Common myeloid progenitor, CD34-positive (primary cell): Measurements from ENCODE around the gene COL28A1.
A peak's percentile ranks its signal among the peaks of the same experiment; 100 is the strongest.

ENCODE experiments used
- CTCF ChIA-PET: fragments of 350-600 bp; sonication (Branson Sonifier 250); formaldehyde crosslinking; loops from one replicate; lab custom pipeline; 2021; ENCODE audit warnings: antibody characterized with exemption; lab: Charles Lee
- POLR2A ChIA-PET: fragments of 350-600 bp; sonication (Branson Sonifier 250); formaldehyde crosslinking; loops from one replicate; lab custom pipeline; 2021; ENCODE audit warnings: antibody characterized with exemption; lab: Charles Lee
- DNase-seq, 3 donors: peaks; one replicate each; pipeline versions ENCODE4 v3.0.0 to v3.0.0-alpha.2; 2013
- H3K27ac ChIP-seq, 2 experiments: 1 replicate in 1 of 2; 2 replicates in 1 of 2; pipeline ENCODE4 v1.7.0; 2013; ENCODE audit warnings: inconsistent platforms in 2 of 2, low read length in 2 of 2, mild to moderate bottlenecking in 2 of 2, low read depth in 1 of 2, moderate library complexity in 1 of 2; ENCODE audit not compliant: severe bottlenecking in 2 of 2, insufficient read depth in 1 of 2, poor library complexity in 1 of 2
- H3K27me3 ChIP-seq, 5 experiments: replicated peaks in 2 of 5; 1 replicate in 3 of 5; 2 replicates in 2 of 5; pipeline versions ENCODE4 v1.6.1 to v1.7.0; 2013; ENCODE audit warnings: low read length in 4 of 5, mild to moderate bottlenecking in 2 of 5, moderate library complexity in 2 of 5, inconsistent platforms in 1 of 5; ENCODE audit not compliant: insufficient read depth in 5 of 5, control insufficient read depth in 4 of 5
- H3K36me3 ChIP-seq, 4 experiments: 1 replicate in 2 of 4; 2 replicates in 2 of 4; pipeline versions ENCODE4 v1.6.1 to v1.7.0; 2013; ENCODE audit warnings: low read length in 3 of 4, control low read depth in 1 of 4, mild to moderate bottlenecking in 1 of 4; ENCODE audit not compliant: control insufficient read depth in 4 of 4, insufficient read depth in 4 of 4
- H3K4me1 ChIP-seq, 4 experiments: 1 replicate in 3 of 4; 2 replicates in 1 of 4; pipeline versions ENCODE4 v1.6.1 to v1.7.1; 2013; ENCODE audit warnings: low read length in 3 of 4, mild to moderate bottlenecking in 3 of 4, control low read depth in 1 of 4, inconsistent platforms in 1 of 4, moderate library complexity in 1 of 4; ENCODE audit not compliant: control insufficient read depth in 4 of 4, insufficient read depth in 4 of 4; ENCODE audit errors: control extremely low read depth in 1 of 4
- H3K4me3 ChIP-seq, 7 experiments: 1 replicate in 4 of 7; 2 replicates in 3 of 7; pipeline versions ENCODE4 v1.5.1 to v1.7.0; 2013; ENCODE audit warnings: mild to moderate bottlenecking in 7 of 7, low read length in 6 of 7, moderate library complexity in 6 of 7, inconsistent platforms in 2 of 7, low read depth in 2 of 7, control low read depth in 1 of 7; ENCODE audit not compliant: insufficient read depth in 4 of 7, control insufficient read depth in 1 of 7; ENCODE audit errors: extremely low read depth in 1 of 7
- H3K9me3 ChIP-seq, 5 experiments: 1 replicate in 4 of 5; 2 replicates in 1 of 5; pipeline versions ENCODE4 v1.6.1 to v1.7.1; 2013; ENCODE audit warnings: low read length in 4 of 5, mild to moderate bottlenecking in 2 of 5, inconsistent platforms in 1 of 5, low read depth in 1 of 5, moderate library complexity in 1 of 5; ENCODE audit not compliant: control insufficient read depth in 4 of 5, insufficient read depth in 2 of 5; ENCODE audit errors: control extremely low read depth in 1 of 5
- WGBS: methylation state at CpG from one replicate; pipeline ENCODE4 v1.1.5; 2013; ENCODE audit not compliant: insufficient coverage; 5-methylcytosine and 5-hydroxymethylcytosine counted together

COL28A1 gene

DNA sequence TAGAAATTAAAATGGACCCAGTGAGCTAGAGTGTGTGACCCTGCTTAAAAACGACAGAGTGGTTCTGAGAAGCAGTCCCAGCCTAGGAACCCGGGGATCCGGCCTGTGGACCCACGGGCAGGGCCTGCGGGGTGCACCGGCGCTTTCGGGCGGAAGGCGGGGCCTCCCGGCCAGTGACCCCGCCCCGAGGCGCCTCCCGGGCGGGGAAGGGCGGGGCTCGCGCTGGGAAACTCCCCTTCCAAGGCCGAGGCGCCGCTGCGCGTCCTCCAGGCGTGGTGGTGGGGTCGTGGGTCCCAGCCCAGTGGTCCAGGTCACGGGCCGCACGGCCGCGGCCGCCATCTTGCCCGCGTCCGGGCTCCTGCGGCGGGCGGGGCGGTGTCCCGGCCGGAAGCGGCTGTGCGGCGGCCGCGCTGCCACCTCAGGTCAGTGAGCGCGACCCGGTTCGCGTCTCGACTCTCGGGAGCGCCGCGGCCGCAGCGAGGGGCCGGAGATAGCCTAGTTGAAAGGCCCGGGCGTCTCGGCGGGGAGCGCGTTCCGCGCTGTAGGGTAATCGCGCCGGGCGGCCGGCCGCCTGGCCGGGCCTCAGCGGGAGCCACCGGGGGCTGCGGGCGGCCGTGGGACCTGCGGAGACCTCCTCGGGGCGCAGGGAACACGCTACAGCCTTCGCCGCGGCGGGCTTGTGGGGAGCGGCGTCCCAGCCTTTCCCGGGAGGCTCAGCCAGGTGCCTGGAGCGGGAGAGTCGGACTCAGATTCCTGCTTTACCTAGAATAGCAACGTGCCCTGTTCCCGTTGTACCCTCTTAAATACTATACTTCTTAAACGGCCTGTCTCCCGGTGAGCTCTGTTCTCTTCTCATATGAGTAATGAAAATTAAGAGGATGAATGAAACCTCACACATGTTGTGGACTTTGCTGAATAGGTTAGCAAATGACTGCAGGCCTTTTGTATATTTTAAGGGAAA, 31.3 kb upstream of the COL28A1 start, which contains the start of gene MIOS:
Gene MIOS (plus strand): TSS at position 234 of the 961 bp plus-strand sequence. CDS start 5,592 bp downstream, outside the sequence.
- peaks cover 20 to 25% (median 20%) of the 10 kb centered on the region in 4 experiments for H3K4me1 ChIP-seq
- peak; percentile 80 to 91 (median 91) for DNase-seq
- H3K27me3 ChIP-seq: no peaks in the 10 kb centered on the region
- peak within 1 kb of the TSS; percentile 81 to 91 for H3K27ac ChIP-seq
- H3K4me3 ChIP-seq: peak within 1 kb of the TSS; percentile 78 to 93 (median 86)
- H3K36me3 ChIP-seq: peaks cover 0 to 9% (median 3%) of the 10 kb centered on the region in 4 experiments
- H3K9me3 ChIP-seq: no peaks in the 10 kb centered on the region
- WGBS: 0% methylated on average over 53 of the region's 96 CpGs
- POLR2A ChIA-PET: no interaction called here
- CTCF ChIA-PET: interaction anchor here (1.0 kb wide), 1 partner anchor 29 kb away, joined by 3 read pairs; no protein-coding TSS in a partner anchor

DNA sequence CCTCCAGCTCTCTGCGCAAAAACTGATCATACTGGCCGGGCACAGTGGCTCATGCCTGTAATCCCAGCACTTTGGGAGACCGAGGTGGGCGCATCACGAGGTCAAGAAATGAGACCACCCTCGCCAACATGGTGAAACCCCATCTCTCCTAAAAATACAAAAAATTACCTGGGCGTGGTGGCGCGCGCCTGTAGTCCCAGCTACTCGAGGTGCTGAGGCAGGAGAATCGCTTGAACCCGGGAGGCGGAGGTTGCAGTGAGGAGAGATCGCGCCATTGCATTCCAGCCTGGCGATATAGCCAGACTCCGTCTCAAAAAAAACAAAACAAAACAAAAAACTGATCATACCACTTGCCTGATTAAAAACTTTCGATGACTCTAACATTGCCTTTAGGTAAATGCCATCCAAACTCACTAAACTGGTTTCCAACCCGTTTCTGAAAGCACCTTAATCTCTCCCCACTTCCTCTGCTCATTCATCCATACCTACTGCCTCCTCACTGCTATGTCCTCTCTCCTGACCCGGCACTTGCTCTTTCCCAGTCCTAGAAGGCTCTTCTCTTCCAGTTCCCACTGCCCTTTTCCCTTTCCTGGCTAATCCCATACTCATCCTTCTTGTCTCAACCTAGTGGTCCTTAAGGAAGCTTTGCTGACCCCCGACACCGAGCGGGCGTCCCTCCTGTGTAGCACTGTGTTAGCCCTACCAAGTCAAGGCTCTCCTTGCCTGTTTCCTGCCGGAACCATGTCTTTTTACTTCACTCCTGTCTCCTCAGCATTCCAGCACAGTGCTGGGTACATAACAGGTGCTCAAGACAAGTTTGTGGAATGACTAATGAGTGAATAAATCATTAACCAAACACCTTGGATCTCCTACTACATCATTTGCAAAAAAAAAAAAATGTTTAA, 30.3 kb upstream of the COL28A1 start:
- ChIA-PET CTCF (interaction anchor here (1.5 kb wide), 1 partner anchor 472 kb away, joined by 3 read pairs; no protein-coding TSS in a partner anchor), POLR2A (no interaction called here)
- 97% methylated on average over 21 of the region's 26 CpGs for WGBS
- H3K4me1 ChIP-seq: peaks cover 20 to 25% (median 20%) of the 10 kb centered on the region in 4 experiments
- no peaks in the 10 kb centered on the region for H3K27me3 ChIP-seq
- H3K4me3 ChIP-seq: peak overlapping the region in 6 of 7 experiments; percentile 81 to 93 (median 86)
- H3K9me3 ChIP-seq: no peaks in the 10 kb centered on the region
- peaks cover 0 to 4% (median 2%) of the 10 kb centered on the region in 4 experiments for H3K36me3 ChIP-seq
- no peak for DNase-seq
- H3K27ac ChIP-seq: peak overlapping the region in 1 of 2 experiments; percentile 91

DNA sequence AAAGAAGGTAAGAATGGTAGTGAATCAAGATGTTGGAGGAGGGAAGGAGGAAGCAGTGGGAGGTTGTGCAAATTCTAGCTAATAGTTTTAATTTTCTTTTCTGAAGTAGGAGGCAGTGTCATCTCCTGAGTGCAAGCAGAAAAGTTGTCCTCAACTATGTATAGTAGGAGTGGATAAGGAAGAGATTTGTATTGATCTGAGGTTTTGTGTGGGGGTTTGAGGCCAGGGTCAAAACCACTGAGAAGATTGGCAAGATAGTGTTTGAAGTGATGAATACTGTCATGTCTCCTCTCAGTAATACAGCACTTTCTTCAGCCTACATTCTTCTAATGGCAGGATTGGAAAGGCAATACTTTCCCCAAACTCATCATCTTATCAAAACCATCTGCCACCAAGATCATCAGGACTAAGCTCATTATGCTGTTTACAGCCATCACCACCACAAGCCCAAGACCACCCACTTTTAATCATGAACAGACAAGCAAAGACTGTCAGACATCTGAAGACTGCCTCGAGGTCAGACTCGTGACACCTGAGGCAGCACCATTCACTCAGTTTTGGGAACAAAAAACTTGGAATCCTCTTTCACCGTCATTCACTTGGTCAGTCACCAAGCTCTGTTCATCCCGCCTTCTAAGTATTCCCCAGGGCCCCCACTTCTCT, 29.5 kb upstream of the COL28A1 start:
- WGBS: 95% methylated on average over 3 of the region's 4 CpGs

DNA sequence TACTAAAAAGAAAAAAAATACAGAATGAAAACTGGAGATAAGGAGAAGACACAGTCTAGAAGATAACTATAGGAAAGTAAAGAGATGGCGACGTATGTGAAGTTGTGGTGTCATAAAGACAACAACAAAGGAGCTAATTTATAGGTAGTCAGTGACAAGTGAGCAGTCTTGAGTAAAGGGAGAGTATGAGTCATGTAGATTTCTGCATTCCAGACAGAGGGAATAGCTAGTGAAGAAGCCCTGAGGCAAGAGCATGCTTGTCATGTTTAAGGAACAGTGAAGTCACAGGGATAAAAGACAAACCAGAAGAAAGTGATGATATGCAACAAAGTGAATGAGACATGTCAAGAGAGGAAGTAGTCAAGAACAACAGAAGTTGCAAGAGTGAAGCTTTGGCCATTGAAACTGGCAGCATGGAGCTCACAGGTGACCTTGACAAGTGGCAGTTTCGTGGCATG, 28.7 kb upstream of the COL28A1 start:
- 100% methylated on average over 3 of the region's 3 CpGs for WGBS
- DNase-seq: no peak
- POLR2A ChIA-PET: no interaction called here

More for the DNA sequence above, 29.5 kb upstream of the COL28A1 start:
- Histone ChIP-seq H3K36me3 (peaks cover 0 to 4% (median 1%) of the 10 kb centered on the region in 4 experiments), H3K27ac (no peak overlapping the region), H3K27me3 (no peaks in the 10 kb centered on the region), H3K9me3 (no peaks in the 10 kb centered on the region), H3K4me1 (peaks cover 20 to 25% (median 20%) of the 10 kb centered on the region in 4 experiments), H3K4me3 (no peak overlapping the region)
- no peak for DNase-seq
- POLR2A ChIA-PET: no interaction called here
- CTCF ChIA-PET: interaction anchor here (1.5 kb wide), 1 partner anchor 471 kb away, joined by 3 read pairs; no protein-coding TSS in a partner anchor

DNA sequence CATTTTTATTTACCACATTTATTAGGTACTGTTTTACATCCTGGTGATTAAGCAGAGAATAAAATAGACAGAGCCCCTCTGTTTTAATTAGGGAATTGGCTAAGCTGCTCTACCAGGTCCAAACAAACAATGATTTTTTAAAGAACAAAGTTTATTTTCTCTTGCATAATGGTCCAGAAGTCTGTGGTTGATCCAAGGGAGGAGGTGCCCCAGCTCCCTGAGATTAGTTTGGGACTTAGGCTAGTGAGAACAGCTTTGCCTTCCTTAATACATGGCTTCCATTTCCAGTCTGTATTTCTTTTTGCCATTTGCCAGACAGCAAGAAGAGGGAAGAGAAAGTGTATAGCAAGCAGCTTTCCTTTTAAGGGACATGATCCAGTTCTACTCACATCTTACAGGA, 28.1 kb upstream of the COL28A1 start:
- no peaks in the 10 kb centered on the region for H3K36me3 ChIP-seq
- POLR2A ChIA-PET: no interaction called here
- CTCF ChIA-PET: no interaction called here
- no peak for DNase-seq
- no peak overlapping the region for H3K4me3 ChIP-seq
- no peak overlapping the region for H3K27ac ChIP-seq
- H3K9me3 ChIP-seq: peaks cover 0 to 8% (median 0%) of the 10 kb centered on the region in 5 experiments
- H3K4me1 ChIP-seq: peaks cover 13 to 17% (median 15%) of the 10 kb centered on the region in 4 experiments
- H3K27me3 ChIP-seq: no peaks in the 10 kb centered on the region

More for the DNA sequence above, 28.7 kb upstream of the COL28A1 start:
- CTCF ChIA-PET: no interaction called here
- peaks cover 18 to 22% (median 19%) of the 10 kb centered on the region in 4 experiments for H3K4me1 ChIP-seq
- H3K27me3 ChIP-seq: no peaks in the 10 kb centered on the region
- no peak overlapping the region for H3K27ac ChIP-seq
- peaks cover 0 to 6% (median 0%) of the 10 kb centered on the region in 5 experiments for H3K9me3 ChIP-seq
- H3K36me3 ChIP-seq: no peaks in the 10 kb centered on the region
- no peak overlapping the region for H3K4me3 ChIP-seq

DNA sequence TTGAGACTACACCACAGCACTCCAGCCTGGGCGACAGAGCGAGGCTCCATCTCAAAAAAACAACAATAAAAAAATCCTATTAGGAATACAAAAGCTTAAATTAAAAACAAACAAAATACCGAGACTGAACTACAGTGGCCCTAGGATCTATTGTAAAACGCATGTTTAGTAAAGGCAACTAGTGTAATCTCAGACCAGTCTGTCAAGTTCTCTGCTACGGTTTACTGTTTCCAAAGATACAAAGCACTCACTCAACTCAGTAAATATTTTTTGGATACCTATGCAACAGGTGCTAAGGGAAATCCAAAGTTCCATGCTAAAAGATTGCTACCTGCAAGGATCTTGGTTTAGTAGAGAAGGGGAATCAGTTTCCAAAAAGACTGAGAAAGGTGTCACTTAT, 27.6 kb upstream of the COL28A1 start:
- no peaks in the 10 kb centered on the region for H3K27me3 ChIP-seq
- POLR2A ChIA-PET: no interaction called here
- 95% methylated on average over 2 of the region's 5 CpGs for WGBS
- no peaks in the 10 kb centered on the region for H3K36me3 ChIP-seq
- DNase-seq: no peak
- no peak overlapping the region for H3K27ac ChIP-seq
- H3K4me3 ChIP-seq: no peak overlapping the region
- H3K4me1 ChIP-seq: peaks cover 8 to 11% (median 11%) of the 10 kb centered on the region in 4 experiments
- CTCF ChIA-PET: no interaction called here
- peaks cover 0 to 10% (median 0%) of the 10 kb centered on the region in 5 experiments for H3K9me3 ChIP-seq
